HCT116 (cell line): ENCODE measurements around the gene XYLT2. TPM values are rescaled to one million over a fixed set of nuclear protein-coding genes. Genes with fewer than 3 reads are reported as not detected.

ENCODE experiments used
- ATAC-seq: fragments of 200-7000 bp; cut with Tn5 transposase; 2 replicates; pipeline ENCODE4 v1.9.1; 2020; ENCODE audit warnings: mild to moderate bottlenecking, moderate library complexity
- BruUV-seq: library from RNA; stranded (reverse); fragments of 400-500 nt; replicated peaks from 2 replicates; lab custom pipeline; 2021; lab: Mats Ljungman, UMichigan
- CTCF ChIA-PET: fragments of 300-600 bp; sonication (Branson Sonifier 250); formaldehyde crosslinking; loops from one replicate; lab custom pipeline; 2021; ENCODE audit warnings: antibody characterized with exemption; lab: Charles Lee
- POLR2A ChIA-PET: fragments of 300-600, 350-600 bp; sonication (Branson Sonifier 250); formaldehyde crosslinking; loops from one replicate; lab custom pipeline; 2021; ENCODE audit warnings: antibody characterized with exemption; lab: Charles Lee
- RAD21 ChIA-PET, 2 experiments: fragments of 300-600 bp; sonication (Branson Sonifier 250); formaldehyde crosslinking; loops; one replicate each; lab custom pipeline; 2023; ENCODE audit warnings: low total read pairs in 2 of 2; ENCODE audit not compliant: uncharacterized antibody in 2 of 2, unreplicated experiment in 2 of 2, low non-redundant PET in 1 of 2; lab: Charles Lee
- DNase-seq: peaks from one replicate; pipeline ENCODE4 v3.0.0-alpha.2; 2010; ENCODE audit warnings: low read depth, low spot score
- H2AFZ ChIP-seq: fragments of 200-600 bp; shearing (Covaris generic), sonication (generic); 2 replicates; pipeline ENCODE4 v1.6.1; 2017; ENCODE audit warnings: low read depth, mixed run types, mixed read lengths, antibody characterized with exemption, low read length; ENCODE audit not compliant: poor library complexity, severe bottlenecking
- H3K27ac ChIP-seq: 2 replicates; pipeline ENCODE4 v1.5.1; 2012; ENCODE audit warnings: low read depth, low read length
- H3K27me3 ChIP-seq: fragments of 200-600 bp; sonication (generic); 2 replicates; pipeline ENCODE4 v1.6.1; 2016; ENCODE audit warnings: mixed run types, low read length, mixed read lengths; ENCODE audit not compliant: insufficient read depth
- H3K36me3 ChIP-seq, 2 experiments: fragments of 200-500 bp in 1 of 2; fragments of 200-600 bp in 1 of 2; sonication (Bioruptor generic) in 1 of 2; sonication (generic) in 1 of 2; 2 replicates each; pipeline versions ENCODE4 v1.5.1 to v1.6.1; 2014 to 2016; ENCODE audit warnings: low read length in 2 of 2, inconsistent platforms in 1 of 2, mixed read lengths in 1 of 2, mixed run types in 1 of 2; ENCODE audit not compliant: insufficient read depth in 2 of 2, control insufficient read depth in 1 of 2
- H3K4me1 ChIP-seq, 2 experiments: fragments of 200-600 bp in 1 of 2; sonication (generic) in 1 of 2; 2 replicates each; pipeline versions ENCODE4 v1.5.1 to v1.6.1; 2012 to 2017; ENCODE audit warnings: low read length in 2 of 2, inconsistent platforms in 1 of 2, mild to moderate bottlenecking in 1 of 2, mixed read lengths in 1 of 2, mixed run types in 1 of 2, moderate library complexity in 1 of 2; ENCODE audit not compliant: insufficient read depth in 2 of 2, control insufficient read depth in 1 of 2
- H3K4me2 ChIP-seq: fragments of 200-600 bp; sonication (generic); 2 replicates; pipeline ENCODE4 v1.6.1; 2017; ENCODE audit warnings: mixed run types, low read length, mixed read lengths
- H3K4me3 ChIP-seq, 2 experiments: fragments of 200-600 bp in 1 of 2; sonication (generic) in 1 of 2; replicated peaks in 1 of 2; 2 replicates each; pipeline ENCODE4 v1.5.1; 2011 to 2016; ENCODE audit warnings: low read length in 2 of 2, control low read depth in 1 of 2, low read depth in 1 of 2, mild to moderate bottlenecking in 1 of 2, mixed read lengths in 1 of 2, mixed run types in 1 of 2
- H3K79me2 ChIP-seq: fragments of 200-600 bp; sonication (generic); 2 replicates; pipeline ENCODE4 v1.6.1; 2017; ENCODE audit warnings: mild to moderate bottlenecking, mixed run types, low read length, moderate library complexity, mixed read lengths; ENCODE audit not compliant: insufficient read depth
- H3K9ac ChIP-seq: fragments of 200-600 bp; sonication (generic); 2 replicates; pipeline ENCODE4 v1.6.1; 2016; ENCODE audit warnings: low read length, mixed read lengths
- H3K9me2 ChIP-seq: fragments of 200-600 bp; sonication (generic), shearing (Covaris generic); 2 replicates; pipeline ENCODE4 v1.6.1; 2017; ENCODE audit warnings: mixed run types, mild to moderate bottlenecking, moderate library complexity; ENCODE audit not compliant: insufficient read depth
- H3K9me3 ChIP-seq, 2 experiments: fragments of 200-500 bp in 1 of 2; fragments of 200-600 bp in 1 of 2; sonication (Bioruptor generic) in 1 of 2; sonication (generic) in 1 of 2; 2 replicates each; pipeline ENCODE4 v1.6.1; 2014 to 2017; ENCODE audit warnings: low read length in 2 of 2, mixed read lengths in 2 of 2, inconsistent platforms in 1 of 2, low read depth in 1 of 2, mild to moderate bottlenecking in 1 of 2, mixed run types in 1 of 2, moderate library complexity in 1 of 2; ENCODE audit not compliant: control insufficient read depth in 1 of 2, insufficient read depth in 1 of 2
- H4K20me1 ChIP-seq: fragments of 200-600 bp; sonication (generic), shearing (Covaris generic); 2 replicates; pipeline ENCODE4 v1.6.1; 2017; ENCODE audit warnings: mixed run types, mild to moderate bottlenecking, moderate library complexity; ENCODE audit not compliant: insufficient read depth
- CEBPB ChIP-seq: IDR thresholded peaks from 2 replicates; pipeline ENCODE4 v1.6.1; 2012; ENCODE audit warnings: low read depth
- CTCF ChIP-seq, 3 experiments: fragments of 200-600 bp in 1 of 3; sonication (generic) in 1 of 3; IDR thresholded peaks in 2 of 3; conservative IDR thresholded peaks in 1 of 3; 2 replicates each; pipeline ENCODE4 v1.5.1; 2012 to 2017; ENCODE audit warnings: low read depth in 2 of 3, low read length in 2 of 3, antibody characterized with exemption in 1 of 3, borderline replicate concordance in 1 of 3, control low read depth in 1 of 3, mild to moderate bottlenecking in 1 of 3, mixed read lengths in 1 of 3, mixed run types in 1 of 3, moderate library complexity in 1 of 3; ENCODE audit not compliant: insufficient read depth in 1 of 3
- EZH2 ChIP-seq: fragments of 200-600 bp; sonication (generic); IDR thresholded peaks from 2 replicates; pipeline ENCODE4 v1.6.1; 2017; ENCODE audit warnings: antibody characterized with exemption, mixed run types
- EZH2phosphoT487 ChIP-seq: fragments of 200-600 bp; IDR thresholded peaks from 2 replicates; pipeline ENCODE4 v1.6.1; 2018; ENCODE audit warnings: antibody characterized with exemption, borderline replicate concordance
- FOSL1 ChIP-seq: IDR thresholded peaks from 2 replicates; pipeline ENCODE4 v1.6.1; 2012; ENCODE audit warnings: low read depth
- JUND ChIP-seq: IDR thresholded peaks from 2 replicates; pipeline ENCODE4 v1.6.1; 2012
- MAX ChIP-seq: IDR thresholded peaks from 2 replicates; pipeline ENCODE4 v1.6.1; 2012
- POLR2A ChIP-seq: IDR thresholded peaks from 2 replicates; pipeline ENCODE4 v1.7.0; 2011; ENCODE audit warnings: borderline replicate concordance; ENCODE audit not compliant: insufficient read depth, insufficient read length; ENCODE audit errors: extremely low read depth
- RAD21 ChIP-seq: IDR thresholded peaks from 2 replicates; pipeline ENCODE4 v1.6.1; 2012; ENCODE audit warnings: low read depth, mild to moderate bottlenecking
- SIN3A ChIP-seq: IDR thresholded peaks from 2 replicates; pipeline ENCODE4 v1.6.1; 2012; ENCODE audit warnings: low read depth
- SRF ChIP-seq: IDR thresholded peaks from 2 replicates; pipeline ENCODE4 v1.6.1; 2012; ENCODE audit warnings: low read depth
- TCF7L2 ChIP-seq: IDR thresholded peaks from 2 replicates; pipeline ENCODE4 v1.7.0; 2011; ENCODE audit warnings: borderline replicate concordance, inconsistent platforms; ENCODE audit not compliant: insufficient read depth, insufficient read length; ENCODE audit errors: extremely low read depth
- YY1 ChIP-seq: IDR thresholded peaks from 2 replicates; pipeline ENCODE4 v1.6.1; 2011; ENCODE audit warnings: low read length, low read depth, moderate library complexity, mild to moderate bottlenecking; ENCODE audit not compliant: insufficient replicate concordance; ENCODE audit errors: extremely low read depth
- ZBTB33 ChIP-seq: IDR thresholded peaks from 2 replicates; pipeline ENCODE4 v1.6.1; 2011; ENCODE audit warnings: mild to moderate bottlenecking, low read length, moderate library complexity; ENCODE audit not compliant: insufficient replicate concordance; ENCODE audit errors: extremely low read depth
- ZFX ChIP-seq: fragments of 450-650 bp; IDR thresholded peaks from 2 replicates; pipeline ENCODE4 v1.6.1; 2017
- ZNF274 ChIP-seq: fragments of 200-500 bp; sonication (Bioruptor generic); IDR thresholded peaks from 2 replicates; pipeline ENCODE4 v1.6.1; 2014; ENCODE audit warnings: mild to moderate bottlenecking, low read depth, low read length, inconsistent platforms
- intact Hi-C: fragments of 100-400 bp; cut with micrococcal nuclease; formaldehyde crosslinking; loops from 2 replicates; pipeline ENCODE4 v1.10.0; 2022
- total RNA-seq: library from RNA; stranded (reverse); gene quantifications from one replicate; pipeline ENCODE4 v1.2.1, GENCODE V29; 2021; ENCODE audit not compliant: unreplicated experiment

Gene XYLT2
- total RNA-seq, 1 experiment from 2014 or later, result 37.5 TPM

- peaks cover 0 to 5% of the 10 kb centered on the region in 2 experiments; a peak in 1 of 4 replicates for H3K4me1 ChIP-seq
- H3K9me3 ChIP-seq, result no peaks in the 10 kb centered on the region
- intact Hi-C loops, result no loop called here
- CTCF ChIA-PET, result no interaction called here
- TF ChIP-seq MAX (no peak), SRF (no peak), CTCF (IDR thresholded peaks at IDR 0.05 in 2 of 3, conservative IDR thresholded peaks at IDR 0.05 in 1 of 3; ENCODE audit: borderline replicate concordance in 1 of 3, insufficient read depth in 1 of 3, low read depth in 2 of 3, low read length in 2 of 3) (no peak), ZNF274 (no peak), FOSL1 (no peak), SIN3A (no peak), YY1 (no peak), CEBPB (no peak), TCF7L2 (no peak), POLR2A (no peak), RAD21 (no peak), ZFX (no peak), ZBTB33 (no peak), JUND (no peak), EZH2 (no peak), EZH2phosphoT487 (no peak)
- no peak overlapping the region for H3K9ac ChIP-seq
- no peaks in the 10 kb centered on the region for H3K27me3 ChIP-seq
- no peak for DNase-seq
- no TSS peak for BruUV-seq
- POLR2A ChIA-PET, result interaction anchor here (0.7 to 1.7 kb wide), 2 partner anchors 10 kb away, joined by 3 read pairs; no protein-coding TSS in a partner anchor
- H3K9me2 ChIP-seq, result no peaks in the 10 kb centered on the region
- H4K20me1 ChIP-seq, result no peaks in the 10 kb centered on the region
- no peak overlapping the region for H3K27ac ChIP-seq
- RAD21 ChIA-PET, result no interaction called here
- H3K79me2 ChIP-seq, result no peaks in the 10 kb centered on the region
- no peak overlapping the region for H3K4me3 ChIP-seq
- H2AFZ ChIP-seq, result no peak overlapping the region
- no peak for ATAC-seq
- H3K4me2 ChIP-seq, result no peak overlapping the region
- H3K36me3 ChIP-seq, result no peaks in the 10 kb centered on the region
Observed at GRCh38 chr17:50323060-50323459, 22.9 kb upstream of the XYLT2 start.
